LNCaP clone FGC (cell line): ENCODE results near the gene PGRMC2.

Experiments used
- DNase-seq: peaks from one replicate; pipeline ENCODE4 v3.0.0-alpha.2; 2011; ENCODE audit warnings: low read depth
- H3K4me3 ChIP-seq: 2 replicates; pipeline ENCODE4 v1.5.1; 2011; ENCODE audit warnings: mild to moderate bottlenecking, low read depth, low read length, control low read depth
- TF ChIP-seq, protein P1 (sequence below): IDR thresholded peaks from 2 replicates; pipeline ENCODE4 v1.5.1; 2012; ENCODE audit warnings: mild to moderate bottlenecking; ENCODE audit not compliant: control insufficient read depth, insufficient read depth; ENCODE audit errors: extremely low read depth

Gene PGRMC2

DNA sequence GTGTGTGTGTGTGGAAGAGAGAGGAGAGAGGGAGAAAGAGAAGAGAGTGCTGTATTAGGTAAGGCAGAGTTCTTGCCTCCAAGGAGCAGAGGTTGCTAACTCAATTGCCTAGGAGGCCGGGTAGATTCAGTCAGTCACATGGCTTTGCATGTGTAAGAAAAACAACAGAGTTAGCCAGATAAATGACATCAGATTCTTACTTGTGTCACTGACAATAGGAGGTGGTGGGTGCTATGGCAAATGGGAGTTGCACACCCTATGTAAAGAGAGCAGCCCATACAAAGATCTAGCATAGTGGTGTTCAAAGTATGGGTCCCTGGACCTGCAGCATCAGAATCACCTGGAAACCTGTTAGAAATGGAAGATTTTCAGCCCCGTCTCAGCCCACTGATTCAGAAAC lies 14.4 kb upstream of the PGRMC2 start:
- H3K4me3 ChIP-seq, result no peak overlapping the region
- no peak for DNase-seq
- TF ChIP-seq, protein P1, sequence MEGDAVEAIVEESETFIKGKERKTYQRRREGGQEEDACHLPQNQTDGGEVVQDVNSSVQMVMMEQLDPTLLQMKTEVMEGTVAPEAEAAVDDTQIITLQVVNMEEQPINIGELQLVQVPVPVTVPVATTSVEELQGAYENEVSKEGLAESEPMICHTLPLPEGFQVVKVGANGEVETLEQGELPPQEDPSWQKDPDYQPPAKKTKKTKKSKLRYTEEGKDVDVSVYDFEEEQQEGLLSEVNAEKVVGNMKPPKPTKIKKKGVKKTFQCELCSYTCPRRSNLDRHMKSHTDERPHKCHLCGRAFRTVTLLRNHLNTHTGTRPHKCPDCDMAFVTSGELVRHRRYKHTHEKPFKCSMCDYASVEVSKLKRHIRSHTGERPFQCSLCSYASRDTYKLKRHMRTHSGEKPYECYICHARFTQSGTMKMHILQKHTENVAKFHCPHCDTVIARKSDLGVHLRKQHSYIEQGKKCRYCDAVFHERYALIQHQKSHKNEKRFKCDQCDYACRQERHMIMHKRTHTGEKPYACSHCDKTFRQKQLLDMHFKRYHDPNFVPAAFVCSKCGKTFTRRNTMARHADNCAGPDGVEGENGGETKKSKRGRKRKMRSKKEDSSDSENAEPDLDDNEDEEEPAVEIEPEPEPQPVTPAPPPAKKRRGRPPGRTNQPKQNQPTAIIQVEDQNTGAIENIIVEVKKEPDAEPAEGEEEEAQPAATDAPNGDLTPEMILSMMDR, result no peak

GRCh38 chr4:128299848-128300247 lies 12.2 kb upstream of the PGRMC2 start:
- H3K4me3 ChIP-seq, result no peak overlapping the region
- TF ChIP-seq, protein P1, result no peak
- DNase-seq, result no peak

DNA sequence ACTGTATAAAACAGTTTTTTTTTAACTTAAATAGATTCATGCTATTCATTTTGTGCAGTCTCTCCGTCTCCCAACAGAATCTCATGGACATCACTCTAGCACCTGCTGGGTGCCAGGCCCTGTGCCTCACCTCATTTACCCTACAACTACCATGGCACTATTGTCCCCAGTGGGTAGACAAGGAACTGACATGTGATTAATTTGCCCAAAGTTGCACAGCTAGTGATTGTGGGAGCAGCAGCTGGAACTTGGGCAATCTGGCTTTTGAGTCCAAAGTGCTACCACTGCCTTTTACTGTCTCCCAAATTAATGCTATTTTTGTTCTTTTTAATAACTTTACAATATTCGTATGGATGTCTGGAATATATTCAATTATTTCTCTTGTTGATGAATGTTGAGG lies 11.2 kb upstream of the PGRMC2 start:
- H3K4me3 ChIP-seq, result no peak overlapping the region
- DNase-seq, result no peak
- TF ChIP-seq, protein P1, result no peak

DNA sequence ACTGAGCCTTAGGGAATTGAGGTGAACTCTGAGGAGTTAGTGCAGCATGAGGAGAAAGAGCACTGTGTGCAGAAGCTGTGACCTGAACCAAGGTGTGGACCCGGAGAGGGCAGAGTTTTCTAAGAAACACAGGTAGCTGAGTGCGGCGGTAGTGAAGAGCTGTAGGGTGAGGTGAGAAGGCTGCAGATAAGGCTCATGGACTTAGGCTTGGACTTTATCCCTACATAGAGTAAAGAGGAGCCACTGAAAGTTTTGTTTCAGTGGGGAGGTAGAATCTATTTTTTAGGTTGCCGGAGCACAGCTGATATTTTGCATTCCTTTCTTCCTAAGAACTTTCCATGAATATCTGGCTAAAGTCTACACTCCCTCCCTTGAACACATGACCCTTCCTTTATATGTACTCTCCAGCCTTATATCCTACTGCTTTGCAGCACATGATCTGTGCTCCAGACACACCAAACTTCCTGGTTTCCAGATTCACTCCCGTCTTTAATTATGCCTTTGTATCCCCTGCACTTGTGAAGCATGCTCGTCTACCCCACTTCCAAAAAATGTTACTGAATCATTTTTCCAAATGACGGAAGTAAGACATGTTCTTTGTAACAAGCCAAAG lies 10.6 kb upstream of the PGRMC2 start:
- no peak overlapping the region for H3K4me3 ChIP-seq
- DNase-seq, result no peak
- TF ChIP-seq, protein P1, result no peak

DNA sequence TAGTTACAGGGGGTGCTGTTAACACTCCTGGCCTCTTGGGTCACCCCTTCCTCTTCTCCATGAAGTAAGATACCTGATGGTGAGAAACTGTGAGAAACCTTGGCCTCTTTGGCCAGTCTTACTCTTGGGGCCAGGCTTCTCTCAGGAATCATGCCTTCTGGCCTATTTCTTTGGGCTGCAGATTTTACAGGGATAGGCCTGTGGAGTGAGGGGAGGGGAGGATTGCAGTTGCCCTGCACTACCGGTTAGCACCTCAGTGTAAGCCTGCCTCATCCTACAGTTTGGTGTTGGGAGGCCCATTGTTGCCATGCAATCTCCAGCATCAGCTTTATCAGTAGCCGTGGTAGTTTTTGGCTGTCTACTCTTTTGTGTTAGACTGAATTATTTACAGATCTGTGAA lies 7.6 kb upstream of the PGRMC2 start:
- DNase-seq, result no peak
- TF ChIP-seq, protein P1, result no peak
- H3K4me3 ChIP-seq, result no peak overlapping the region

DNA sequence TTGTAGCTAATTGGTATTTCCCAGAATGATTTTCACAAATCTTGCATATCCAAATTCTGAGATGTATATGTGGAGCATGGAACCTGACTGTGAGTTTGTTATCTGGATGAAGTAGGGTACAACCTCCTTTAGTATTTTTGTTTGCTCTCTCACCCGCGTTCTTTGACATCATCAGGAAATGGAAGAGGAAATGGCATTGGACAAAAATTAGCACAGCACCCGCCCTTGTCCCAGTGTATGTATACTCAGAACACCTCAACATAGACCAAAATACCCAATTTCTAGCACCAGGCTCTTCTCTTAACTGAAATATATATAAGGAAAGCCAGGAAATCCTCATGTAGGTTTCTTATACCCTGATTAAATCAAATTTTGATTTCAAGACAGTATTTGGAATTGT lies 6.9 kb upstream of the PGRMC2 start:
- TF ChIP-seq, protein P1, result no peak
- no peak overlapping the region for H3K4me3 ChIP-seq
- no peak for DNase-seq

GRCh38 chr4:128292349-128292748 lies 4.7 kb upstream of the PGRMC2 start:
- no peak overlapping the region for H3K4me3 ChIP-seq
- no peak for DNase-seq
- TF ChIP-seq, protein P1, result no peak
